ENCODE measurements around the gene ZNF526. TPM values are rescaled to one million over a fixed set of nuclear protein-coding genes. Genes with fewer than 3 reads are reported as not detected.
A peak's percentile ranks its signal among the peaks of the same experiment; 100 is the strongest.

Gene ZNF526
- total and polyA plus RNA-seq, 9 of the 15 experiments (the other 6 are each of a cell fraction or from before 2014, with no cell fraction given) = 1.3 to 17.9 (median 6.2) TPM

- TF ChIP-seq KAT7 (CRISPR knock-in tag; IDR thresholded peaks at IDR 0.05; ENCODE audit: borderline replicate concordance) (no peak), CEBPG (CRISPR knock-in tag; IDR thresholded peaks at IDR 0.05) (no peak), CEBPG (tag; conservative IDR thresholded peaks at IDR 0.05 in 1 of 2, IDR thresholded peaks at IDR 0.05 in 1 of 2) (no peak), ZNF79 (CRISPR knock-in tag; IDR thresholded peaks at IDR 0.05; ENCODE audit: low read depth) (no peak), RREB1 (CRISPR knock-in tag; IDR thresholded peaks at IDR 0.05) (no peak), SMC3 (conservative IDR thresholded peaks at IDR 0.05; ENCODE audit: insufficient read depth, low read depth, low read length) (no peak), ZNF324 (CRISPR knock-in tag; IDR thresholded peaks at IDR 0.05) (no peak), TAF15 (IDR thresholded peaks at IDR 0.05; ENCODE audit: low read depth, low read length) (no peak), EHMT2 (IDR thresholded peaks at IDR 0.05) (0 out of 2 replicates have a peak, but pooled peaks have one; percentile 31), HMG20A (CRISPR knock-in tag; conservative IDR thresholded peaks at IDR 0.05) (no peak), HEY1 (CRISPR knock-in tag; IDR thresholded peaks at IDR 0.05; ENCODE audit: borderline replicate concordance) (no peak), HLTF (IDR thresholded peaks at IDR 0.05) (no peak), ATF4 (CRISPR knock-in tag; IDR thresholded peaks at IDR 0.05) (no peak), THRAP3 (IDR thresholded peaks at IDR 0.05; ENCODE audit: borderline replicate concordance) (no peak), SMARCB1 (IDR thresholded peaks at IDR 0.05; ENCODE audit: insufficient read length, low read depth) (no peak), BMI1 (IDR thresholded peaks at IDR 0.05; ENCODE audit: low read length) (no peak), ZNF695 (CRISPR knock-in tag; IDR thresholded peaks at IDR 0.05) (no peak), ZNF217 (CRISPR knock-in tag; IDR thresholded peaks at IDR 0.05) (no peak), PHTF2 (CRISPR knock-in tag; IDR thresholded peaks at IDR 0.05) (no peak), BRF1 (IDR thresholded peaks at IDR 0.05; ENCODE audit: borderline replicate concordance, extremely low read depth, insufficient read length) (no peak), CEBPZ (IDR thresholded peaks at IDR 0.05; ENCODE audit: borderline replicate concordance, low read depth, low read length) (no peak)
These were observed 9.8 kb downstream of the ZNF526 start (continued) for GRCh38 chr19:42229855-42230351.

All from K562 (cell line).